Activated CD4-positive, alpha-beta T cell treated with anti-CD3 and anti-CD28 coated beads for 36 hours (primary cell): ENCODE results near the gene UBAP1. TPM values are rescaled to one million over a fixed set of nuclear protein-coding genes. Genes with fewer than 3 reads are reported as not detected.
"Not testable (repeated sequence)": the region's sequence is repeated elsewhere in the genome, so short reads cannot be mapped to it uniquely, and the experiment has no call there.

Source experiments
- ATAC-seq: fragments of 200-7000 bp; cut with Tn5 transposase; one replicate; pipeline ENCODE4 v1.10.0; 2021; ENCODE audit warnings: mild to moderate bottlenecking, moderate library complexity
- CTCF ChIA-PET: fragments of 350-600 bp; sonication (Branson Sonifier 250); formaldehyde crosslinking; loops from one replicate; lab custom pipeline; 2021; ENCODE audit warnings: antibody characterized with exemption; lab: Charles Lee
- POLR2A ChIA-PET: fragments of 350-600 bp; sonication (Branson Sonifier 250); formaldehyde crosslinking; loops from one replicate; lab custom pipeline; 2021; ENCODE audit warnings: antibody characterized with exemption, inconsistent platforms; lab: Charles Lee
- DNase-seq: peaks from one replicate; pipeline ENCODE4 v3.0.0-alpha.2; 2020
- H3K27ac Mint-ChIP-seq: one replicate; pipeline ENCODE4 v1.8.0; 2021; ENCODE audit warnings: mixed read lengths
- H3K27me3 Mint-ChIP-seq: one replicate; pipeline ENCODE4 v1.8.0; 2021; ENCODE audit warnings: mixed read lengths
- H3K36me3 Mint-ChIP-seq: one replicate; pipeline ENCODE4 v1.8.0; 2021; ENCODE audit warnings: low read depth, mixed read lengths
- H3K4me1 Mint-ChIP-seq: one replicate; pipeline ENCODE4 v1.8.0; 2021; ENCODE audit warnings: mixed read lengths
- H3K4me3 Mint-ChIP-seq: one replicate; pipeline ENCODE4 v1.8.0; 2021; ENCODE audit warnings: mild to moderate bottlenecking, moderate library complexity, mixed read lengths
- H3K9me3 Mint-ChIP-seq: one replicate; pipeline ENCODE4 v1.8.0; 2021; ENCODE audit warnings: low read depth, mixed read lengths
- intact Hi-C, 2 experiments: fragments of 100-400 bp; cut with DNase I in 1 of 2; cut with micrococcal nuclease in 1 of 2; formaldehyde crosslinking; loops; one replicate each; pipeline versions ENCODE4 v1.14.2 to v1.15.1; 2022 to 2024; cut with DNase I, micrococcal nuclease
- total RNA-seq, 2 experiments: library from RNA; stranded (reverse); gene quantifications; one replicate each; pipeline ENCODE4 v1.2.3, GENCODE V29; 2021

UBAP1 gene
- total RNA-seq, 2 experiments from 2014 or later = 29.5 to 43.3 TPM

- Mint-ChIP-seq H3K27ac (no peak overlapping the region), H3K36me3 (peaks cover 3% of the 10 kb centered on the region), H3K9me3 (no peaks in the 10 kb centered on the region), H3K27me3 (no peaks in the 10 kb centered on the region), H3K4me1 (no peaks in the 10 kb centered on the region), H3K4me3 (no peak overlapping the region)
- no peak for DNase-seq
- ChIA-PET CTCF (no interaction called here), POLR2A (no interaction called here)
- no peak for ATAC-seq
- intact Hi-C loops = no loop called here
Measured at GRCh38 chr9:34291423-34291822, 112.6 kb downstream of the UBAP1 start.

- Mint-ChIP-seq H3K27ac (no peak overlapping the region), H3K4me3 (no peak overlapping the region), H3K36me3 (no peaks in the 10 kb centered on the region), H3K27me3 (no peaks in the 10 kb centered on the region), H3K4me1 (no peaks in the 10 kb centered on the region), H3K9me3 (no peaks in the 10 kb centered on the region)
- intact Hi-C loops = no loop called here
- ChIA-PET CTCF (interaction anchor here (0.6 to 1.2 kb wide), 4 partner anchors 40 to 332 kb away, joined by 3 read pairs; no protein-coding TSS in a partner anchor), POLR2A (no interaction called here)
- DNase-seq (no peak), ATAC-seq (no peak)
Measured at GRCh38 chr9:34292552-34292951, 113.7 kb downstream of the UBAP1 start.

GRCh38 chr9:34301064-34301463 is 122.2 kb downstream of the UBAP1 start:
- H3K4me1 Mint-ChIP-seq, intact Hi-C loops, ATAC-seq, H3K27me3 Mint-ChIP-seq, H3K4me3 Mint-ChIP-seq, H3K9me3 Mint-ChIP-seq, H3K27ac Mint-ChIP-seq, CTCF ChIA-PET, POLR2A ChIA-PET, DNase-seq, H3K36me3 Mint-ChIP-seq: not testable (repeated sequence)

Other genes starting within 250 kb of the UBAP1 start
- gene UBAP2, start 130.2 kb upstream of the UBAP1 start, total RNA-seq = 10 to 100 TPM; 42.7 to 50.8 TPM
- 10 to 100 TPM; 34.6 to 35.0 TPM for gene DCAF12, start 52.3 kb upstream of the UBAP1 start, total RNA-seq
- 1 to 10 TPM; 5.9 to 7.7 TPM for gene KIF24, start 150.2 kb downstream of the UBAP1 start, total RNA-seq
- gene NUDT2, start 150.5 kb downstream of the UBAP1 start, total RNA-seq = 10 to 100 TPM; 14.9 to 22.9 TPM
- gene MYORG, start 197.9 kb downstream of the UBAP1 start, total RNA-seq = 1 to 10 TPM; 2.2 to 2.3 TPM